Heart right ventricle (tissue), 16 donors: Measurements from ENCODE around the gene STK26. TPM values are rescaled to one million over a fixed set of nuclear protein-coding genes. Genes with fewer than 3 reads are reported as not detected.
A peak's percentile ranks its signal among the peaks of the same experiment; 100 is the strongest.

Experiments
- ATAC-seq, 8 donors: fragments of 200-7000 bp; cut with Tn5 transposase; one replicate each; pipeline ENCODE4 v1.9.1; 2020; ENCODE audit warnings: mild to moderate bottlenecking in 8 of 8, moderate library complexity in 8 of 8, moderate number of reproducible peaks in 1 of 8
- DNase-seq, 2 donors: peaks; one replicate each; pipeline ENCODE4 v3.0.0-alpha.2; 2020
- H3K27ac ChIP-seq, 10 donors: fragments of 200-600 bp; sonication (generic) in 2 of 10; one replicate each; pipeline versions ENCODE4 v1.5.0 to v1.8.0; 2020 to 2022; ENCODE audit warnings: mild to moderate bottlenecking in 3 of 10
- H3K27me3 ChIP-seq, 7 donors: fragments of 200-600 bp; one replicate each; pipeline ENCODE4 v1.8.0; 2021 to 2022; ENCODE audit warnings: mild to moderate bottlenecking in 2 of 7
- H3K36me3 ChIP-seq, 9 donors: fragments of 200-600 bp; sonication (generic) in 1 of 9; one replicate each; pipeline versions ENCODE4 v1.5.0 to v1.8.0; 2020 to 2022; ENCODE audit warnings: mild to moderate bottlenecking in 2 of 9
- H3K4me1 ChIP-seq, 9 donors: fragments of 200-600 bp; sonication (generic) in 1 of 9; one replicate each; pipeline versions ENCODE4 v1.5.0 to v1.8.0; 2020 to 2022; ENCODE audit warnings: mild to moderate bottlenecking in 4 of 9
- H3K4me3 ChIP-seq, 10 donors: fragments of 200-600 bp; sonication (generic) in 2 of 10; one replicate each; pipeline versions ENCODE4 v1.5.0 to v1.8.0; 2020 to 2022; ENCODE audit warnings: mild to moderate bottlenecking in 7 of 10, moderate library complexity in 2 of 10
- H3K9me3 ChIP-seq, 11 donors: fragments of 200-600 bp in 10 of 11; sonication (generic) in 2 of 11; one replicate each; pipeline versions ENCODE4 v1.5.0 to v1.8.0; 2013 to 2022; ENCODE audit warnings: mild to moderate bottlenecking in 2 of 11, control low read depth in 1 of 11, moderate library complexity in 1 of 11
- CTCF ChIP-seq, 9 donors: fragments of 200-600 bp; sonication (generic) in 2 of 9; IDR thresholded peaks; one replicate each; pipeline versions ENCODE4 v1.5.0 to v1.8.0; 2021 to 2022; ENCODE audit warnings: antibody characterized with exemption in 9 of 9, mild to moderate bottlenecking in 5 of 9, moderate library complexity in 1 of 9
- WGBS, 2 donors: extraction: QIAGEN DNeasy Blood & Tissue Kit; methylation state at CpG; one replicate each; pipeline ENCODE4 v1.1.7; 2013; ENCODE audit warnings: inconsistent platforms in 1 of 2; 5-methylcytosine and 5-hydroxymethylcytosine counted together
- intact Hi-C, 10 donors: fragments of 100-400 bp; cut with DNase I; formaldehyde crosslinking; loops; one replicate each; pipeline versions ENCODE4 v1.11.1 to v1.14.2; 2022
- polyA plus RNA-seq, 2 donors: library from polyadenylated mRNA; stranded (reverse); fragments of 200-250 nt; gene quantifications; one replicate each; pipeline ENCODE4 v1.2.3, GENCODE V29; 2013
- total RNA-seq, 10 donors: library from RNA; stranded (reverse); fragmentation: NEBNext Ultra II Directional in 3 of 10; extraction: Animal tissue kit (Norgen Biotek cat#: 25700) in 3 of 10; gene quantifications; one replicate each; pipeline versions ENCODE4 v1.2.1 to v1.2.4, GENCODE V29; 2021 to 2023
- donor health status: Arrhythmogenic right ventricular cardiomyopathy.
- donor health status: ischemic (EF 13 %, LVEDD 7.1; RV severe dilation, severe dysfunction).
- donor health status: healthy with polysubstance abuse.
- donor health status: DM: no; HTN: yes; CAD: no.
- donor health status: DM: no; HTN: no; CAD: no.
- donor health status: ischemic (EF 25% LVEDD 6.9; RV normal size, moderate dysfunction).
- donor health status: ischemic (EF 25% LVEDD 5.7; RV mildly dilated, moderate dysfunction).
- donor health status: healthy.
- donor health status: DM: yes; HTN: yes; CAD: no.
- donor health status: Ischemic cardiomyopathy.
- donor health status: ischemic (EF 35%, LVEDD 5.7; RV mildly dilated, moderate dysfunction).
- donor health status: nonischemic (EF 11% LVEDD 7.7; RV severe dilation, severe dysfunction).
- donor health status: DM: yes; HTN: yes; CAD: no.
- donor health status: PGD.
- donor health status: ischemic (EF 29% LVEDD 5.4; RV normal size, mild dysfunction).
- donor health status: nonischemic (EF 23%, LVEDD 6.1; RV moderate dilation, normal function).

The STK26 gene
- total and polyA plus RNA-seq, 12 donors, result 0.54 to 3.3 (median 1.0) TPM

- Histone ChIP-seq H3K36me3 (no peaks in the 10 kb centered on the region), H3K27me3 (peaks cover 0 to 65% (median 0%) of the 10 kb centered on the region in 7 donors), H3K4me3 (no peak overlapping the region), H3K4me1 (peaks cover 0 to 9% (median 0%) of the 10 kb centered on the region in 9 donors), H3K9me3 (no peaks in the 10 kb centered on the region), H3K27ac (no peak overlapping the region)
- 78 to 94% methylated on average over 2 of the region's 2 CpGs for WGBS, 2 donors
- intact Hi-C loops, result no loop called here
- DNase-seq, result no peak
- TF ChIP-seq CTCF (IDR thresholded peaks at IDR 0.05), result no peak
- ATAC-seq, result no peak
These were observed 6.3 kb upstream of the STK26 start for GRCh38 chrX:132016628-132017430.

- Histone ChIP-seq H3K4me3 (no peak overlapping the region), H3K36me3 (no peaks in the 10 kb centered on the region), H3K27me3 (peaks cover 0 to 64% (median 0%) of the 10 kb centered on the region in 7 donors), H3K4me1 (peaks cover 0 to 9% (median 0%) of the 10 kb centered on the region in 9 donors), H3K9me3 (no peaks in the 10 kb centered on the region), H3K27ac (peak overlapping the region in 1 of 10 donors; percentile 41)
- TF ChIP-seq CTCF (IDR thresholded peaks at IDR 0.05), result no peak
- WGBS, 2 donors, result 94 to 100% methylated on average over 1 of the region's 1 CpG
- no peak for ATAC-seq
- no peak for DNase-seq
- intact Hi-C loops, result no loop called here
These were observed 5.5 kb upstream of the STK26 start for GRCh38 chrX:132017431-132018185.

GRCh38 chrX:132022198-132022966, 720 bp upstream of the STK26 start:
- intact Hi-C loops, result no loop called here
- TF ChIP-seq CTCF (IDR thresholded peaks at IDR 0.05), result peak in 3 of 9 donors; percentile 16 to 22 (median 21)
- no peak for DNase-seq
- no peaks in the 10 kb centered on the region for H3K9me3 ChIP-seq
- peak overlapping the region in 9 of 10 donors; percentile 41 to 72 (median 62) for H3K4me3 ChIP-seq
- 9 to 11% methylated on average over 24 of the region's 24 CpGs for WGBS, 2 donors
- no peaks in the 10 kb centered on the region for H3K36me3 ChIP-seq
- peak in 2 of 8 donors; percentile 38 to 43 for ATAC-seq
- peaks cover 0 to 7% (median 0%) of the 10 kb centered on the region in 9 donors for H3K4me1 ChIP-seq
- peaks cover 0 to 85% (median 0%) of the 10 kb centered on the region in 7 donors for H3K27me3 ChIP-seq
- peak overlapping the region in 1 of 10 donors; percentile 86 for H3K27ac ChIP-seq
